ENCODE data around the gene SMC6. TPM values are rescaled to one million over a fixed set of nuclear protein-coding genes. Genes with fewer than 3 reads are reported as not detected.

The SMC6 gene
- total RNA-seq, 5 donors from 2014 or later (not counting 1 experiment from before 2014, with no cell fraction given) = 14.1 to 22.8 (median 18.1) TPM

GRCh38 chr2:17748745-17749144, 4.9 kb downstream of the SMC6 start:
- Histone ChIP-seq H3K27me3 (replicated peaks in 1 of 2; ENCODE audit: control insufficient read depth in 2 of 2, extremely low read depth in 1 of 2, insufficient read depth in 2 of 2, low read length in 1 of 2) (no peaks in the 10 kb centered on the region), H3K27ac (ENCODE audit: low read length) (no peak overlapping the region), H3K9me3 (no peaks in the 10 kb centered on the region), H3K4me3 (ENCODE audit: control insufficient read depth in 1 of 2, extremely low read depth in 1 of 2, low read length in 1 of 2) (no peak overlapping the region), H3K36me3 (ENCODE audit: control insufficient read depth in 2 of 2, extremely low read depth in 1 of 2, insufficient read depth in 1 of 2, low read length in 1 of 2) (peaks cover 0 to 3% of the 10 kb centered on the region in 2 donors), H3K4me1 (ENCODE audit: control insufficient read depth in 1 of 2, extremely low read depth in 1 of 2, insufficient read depth in 2 of 2, low read length in 2 of 2) (peaks cover 0 to 12% of the 10 kb centered on the region in 2 experiments)
- Mint-ChIP-seq H3K9me3 (no peaks in the 10 kb centered on the region), H3K4me1 (peaks cover 19 to 30% (median 25%) of the 10 kb centered on the region in 3 donors), H3K27ac (no peak overlapping the region), H3K27me3 (no peaks in the 10 kb centered on the region), H3K36me3 (peaks cover 12% of the 10 kb centered on the region), H3K4me3 (no peak overlapping the region)
- DNase-seq (no peak), ATAC-seq (replicated peaks in 1 of 4) (no peak)
- ChIA-PET CTCF (no interaction called here), POLR2A (no interaction called here)
- no CpG with 5 or more reads among the region's 6 CpGs for WGBS (ENCODE audit: insufficient coverage)

GRCh38 chr2:17747684-17748452, 5.7 kb downstream of the SMC6 start:
- ATAC-seq (replicated peaks in 1 of 4) (no peak), DNase-seq (no peak)
- no peak overlapping the region for H3K27ac ChIP-seq (ENCODE audit: low read length)
- peaks cover 16% of the 10 kb centered on the region for H3K36me3 Mint-ChIP-seq
- peaks cover 19 to 27% (median 22%) of the 10 kb centered on the region in 3 donors for H3K4me1 Mint-ChIP-seq
- ChIA-PET CTCF (interaction anchor here in 1 of 2 donors (1.0 kb wide), 1 partner anchor 28 kb away, joined by 3 read pairs; no protein-coding TSS in a partner anchor), POLR2A (no interaction called here)
- H3K36me3 ChIP-seq (ENCODE audit: control insufficient read depth in 2 of 2, extremely low read depth in 1 of 2, insufficient read depth in 1 of 2, low read length in 1 of 2) = peaks cover 0 to 3% of the 10 kb centered on the region in 2 donors
- H3K27ac Mint-ChIP-seq = no peak overlapping the region
- H3K9me3 ChIP-seq = no peaks in the 10 kb centered on the region
- no peak overlapping the region for H3K4me3 Mint-ChIP-seq
- peaks cover 0 to 10% of the 10 kb centered on the region in 2 experiments for H3K4me1 ChIP-seq (ENCODE audit: control insufficient read depth in 1 of 2, extremely low read depth in 1 of 2, insufficient read depth in 2 of 2, low read length in 2 of 2)
- no peaks in the 10 kb centered on the region for H3K9me3 Mint-ChIP-seq
- no peaks in the 10 kb centered on the region for H3K27me3 ChIP-seq (replicated peaks in 1 of 2; ENCODE audit: control insufficient read depth in 2 of 2, extremely low read depth in 1 of 2, insufficient read depth in 2 of 2, low read length in 1 of 2)
- no CpG with 5 or more reads among the region's 4 CpGs for WGBS (ENCODE audit: insufficient coverage)
- H3K27me3 Mint-ChIP-seq = no peaks in the 10 kb centered on the region
- H3K4me3 ChIP-seq (ENCODE audit: control insufficient read depth in 1 of 2, extremely low read depth in 1 of 2, low read length in 1 of 2) = no peak overlapping the region

DNA sequence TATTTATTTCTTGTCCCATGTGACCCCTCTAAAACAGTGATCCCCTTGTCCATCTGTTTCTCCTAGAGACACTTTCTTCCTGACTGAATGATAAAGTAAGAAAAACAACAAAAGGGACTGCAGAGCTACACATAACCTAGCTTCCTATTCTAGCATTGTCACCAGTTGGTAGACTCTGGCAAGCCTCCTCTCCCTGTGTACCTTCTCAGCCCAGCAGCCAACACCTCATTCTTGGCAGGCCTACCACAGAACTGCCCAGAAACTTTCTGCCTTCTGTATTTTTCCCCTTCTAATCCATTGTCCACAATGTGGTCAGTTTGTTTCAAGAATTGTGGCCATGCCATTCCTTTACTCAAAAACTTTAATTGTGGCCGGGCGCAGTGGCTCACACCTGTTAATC, 13.4 kb downstream of the SMC6 start:
- H3K27ac ChIP-seq (ENCODE audit: low read length) = no peak overlapping the region
- ATAC-seq (replicated peaks in 1 of 4) = no peak
- ChIA-PET CTCF (interaction anchor here in 1 of 2 donors (1.0 kb wide), 1 partner anchor 15 kb away, joined by 4 read pairs; no protein-coding TSS in a partner anchor), POLR2A (no interaction called here)
- DNase-seq = no peak
- no peak overlapping the region for H3K27ac Mint-ChIP-seq
- no peaks in the 10 kb centered on the region for H3K27me3 ChIP-seq (replicated peaks in 1 of 2; ENCODE audit: control insufficient read depth in 2 of 2, extremely low read depth in 1 of 2, insufficient read depth in 2 of 2, low read length in 1 of 2)
- H3K27me3 Mint-ChIP-seq = no peaks in the 10 kb centered on the region
- no peaks in the 10 kb centered on the region for H3K9me3 ChIP-seq
- H3K4me1 Mint-ChIP-seq = peaks cover 0 to 6% (median 0%) of the 10 kb centered on the region in 3 donors
- WGBS (ENCODE audit: insufficient coverage) = 100% methylated on average over 2 of the region's 2 CpGs
- no peak overlapping the region for H3K4me3 Mint-ChIP-seq
- H3K36me3 Mint-ChIP-seq = peaks cover 57% of the 10 kb centered on the region
- peaks cover 0 to 30% of the 10 kb centered on the region in 2 donors for H3K36me3 ChIP-seq (ENCODE audit: control insufficient read depth in 2 of 2, extremely low read depth in 1 of 2, insufficient read depth in 1 of 2, low read length in 1 of 2)
- no peaks in the 10 kb centered on the region for H3K4me1 ChIP-seq (ENCODE audit: control insufficient read depth in 1 of 2, extremely low read depth in 1 of 2, insufficient read depth in 2 of 2, low read length in 2 of 2)
- no peak overlapping the region for H3K4me3 ChIP-seq (ENCODE audit: control insufficient read depth in 1 of 2, extremely low read depth in 1 of 2, low read length in 1 of 2)
- no peaks in the 10 kb centered on the region for H3K9me3 Mint-ChIP-seq

- DNase-seq = no peak
- H3K4me1 Mint-ChIP-seq = peaks cover 0 to 6% (median 0%) of the 10 kb centered on the region in 3 donors
- CTCF ChIA-PET = no interaction called here
- no peaks in the 10 kb centered on the region for H3K9me3 Mint-ChIP-seq
- Histone ChIP-seq H3K36me3 (ENCODE audit: control insufficient read depth in 2 of 2, extremely low read depth in 1 of 2, insufficient read depth in 1 of 2, low read length in 1 of 2) (peaks cover 3 to 32% of the 10 kb centered on the region in 2 donors), H3K27ac (ENCODE audit: low read length) (no peak overlapping the region), H3K4me1 (ENCODE audit: control insufficient read depth in 1 of 2, extremely low read depth in 1 of 2, insufficient read depth in 2 of 2, low read length in 2 of 2) (no peaks in the 10 kb centered on the region), H3K9me3 (no peaks in the 10 kb centered on the region), H3K4me3 (ENCODE audit: control insufficient read depth in 1 of 2, extremely low read depth in 1 of 2, low read length in 1 of 2) (no peak overlapping the region), H3K27me3 (replicated peaks in 1 of 2; ENCODE audit: control insufficient read depth in 2 of 2, extremely low read depth in 1 of 2, insufficient read depth in 2 of 2, low read length in 1 of 2) (no peaks in the 10 kb centered on the region)
- 100% methylated on average over 1 of the region's 1 CpG for WGBS (ENCODE audit: insufficient coverage)
- POLR2A ChIA-PET = no interaction called here
- H3K36me3 Mint-ChIP-seq = peaks cover 51% of the 10 kb centered on the region
- no peak for ATAC-seq (replicated peaks in 1 of 4)
- H3K27ac Mint-ChIP-seq = no peak overlapping the region
- H3K27me3 Mint-ChIP-seq = no peaks in the 10 kb centered on the region
- H3K4me3 Mint-ChIP-seq = no peak overlapping the region
These were observed 16.6 kb downstream of the SMC6 start for GRCh38 chr2:17736989-17737388.

GRCh38 chr2:17735864-17736263, 17.7 kb downstream of the SMC6 start:
- ChIA-PET CTCF (no interaction called here), POLR2A (no interaction called here)
- WGBS (ENCODE audit: insufficient coverage) = no CpG with 5 or more reads among the region's 2 CpGs
- H3K4me3 Mint-ChIP-seq = no peak overlapping the region
- ATAC-seq (replicated peaks in 1 of 4) (no peak), DNase-seq (no peak)
- H3K9me3 ChIP-seq = no peaks in the 10 kb centered on the region
- H3K27me3 Mint-ChIP-seq = no peaks in the 10 kb centered on the region
- peaks cover 0 to 4% (median 0%) of the 10 kb centered on the region in 3 donors for H3K4me1 Mint-ChIP-seq
- H3K27me3 ChIP-seq (replicated peaks in 1 of 2; ENCODE audit: control insufficient read depth in 2 of 2, extremely low read depth in 1 of 2, insufficient read depth in 2 of 2, low read length in 1 of 2) = no peaks in the 10 kb centered on the region
- peaks cover 3 to 32% of the 10 kb centered on the region in 2 donors for H3K36me3 ChIP-seq (ENCODE audit: control insufficient read depth in 2 of 2, extremely low read depth in 1 of 2, insufficient read depth in 1 of 2, low read length in 1 of 2)
- H3K4me3 ChIP-seq (ENCODE audit: control insufficient read depth in 1 of 2, extremely low read depth in 1 of 2, low read length in 1 of 2) = no peak overlapping the region
- no peak overlapping the region for H3K27ac ChIP-seq (ENCODE audit: low read length)
- no peak overlapping the region for H3K27ac Mint-ChIP-seq
- peaks cover 58% of the 10 kb centered on the region for H3K36me3 Mint-ChIP-seq
- H3K9me3 Mint-ChIP-seq = no peaks in the 10 kb centered on the region
- H3K4me1 ChIP-seq (ENCODE audit: control insufficient read depth in 1 of 2, extremely low read depth in 1 of 2, insufficient read depth in 2 of 2, low read length in 2 of 2) = no peaks in the 10 kb centered on the region

- DNase-seq (no peak), ATAC-seq (replicated peaks in 1 of 4) (no peak)
- Mint-ChIP-seq H3K9me3 (no peaks in the 10 kb centered on the region), H3K4me3 (no peak overlapping the region), H3K36me3 (peaks cover 51% of the 10 kb centered on the region), H3K27me3 (no peaks in the 10 kb centered on the region), H3K27ac (no peak overlapping the region), H3K4me1 (no peaks in the 10 kb centered on the region)
- no peaks in the 10 kb centered on the region for H3K27me3 ChIP-seq (replicated peaks in 1 of 2; ENCODE audit: control insufficient read depth in 2 of 2, extremely low read depth in 1 of 2, insufficient read depth in 2 of 2, low read length in 1 of 2)
- no peak overlapping the region for H3K4me3 ChIP-seq (ENCODE audit: control insufficient read depth in 1 of 2, extremely low read depth in 1 of 2, low read length in 1 of 2)
- H3K4me1 ChIP-seq (ENCODE audit: control insufficient read depth in 1 of 2, extremely low read depth in 1 of 2, insufficient read depth in 2 of 2, low read length in 2 of 2) = no peaks in the 10 kb centered on the region
- H3K9me3 ChIP-seq = no peaks in the 10 kb centered on the region
- POLR2A ChIA-PET = no interaction called here
- WGBS (ENCODE audit: insufficient coverage) = no CpG with 5 or more reads among the region's 1 CpG
- peaks cover 3 to 32% of the 10 kb centered on the region in 2 donors for H3K36me3 ChIP-seq (ENCODE audit: control insufficient read depth in 2 of 2, extremely low read depth in 1 of 2, insufficient read depth in 1 of 2, low read length in 1 of 2)
- CTCF ChIA-PET = interaction anchor here in 1 of 2 donors (1.1 kb wide), 1 partner anchor 15 kb away, joined by 3 read pairs; no protein-coding TSS in a partner anchor
- H3K27ac ChIP-seq (ENCODE audit: low read length) = no peak overlapping the region
These were observed 20.0 kb downstream of the SMC6 start for GRCh38 chr2:17733599-17733998.
